ENCODE results near the gene GALNT9. TPM values are rescaled to one million over a fixed set of nuclear protein-coding genes. Genes with fewer than 3 reads are reported as not detected.

The GALNT9 gene
- total RNA-seq, 2 donors from 2014 or later, result 0.41 TPM; not detected in 1

GRCh38 chr12:132323171-132324010, 6.0 kb downstream of the GALNT9 start:
- DNase-seq (ENCODE audit: low spot score in 2 of 2), result no peak
- no peaks in the 10 kb centered on the region for H3K36me3 Mint-ChIP-seq
- H3K9me3 Mint-ChIP-seq, result no peaks in the 10 kb centered on the region
- no peak for ATAC-seq
- H3K27ac Mint-ChIP-seq, result no peak overlapping the region

DNA sequence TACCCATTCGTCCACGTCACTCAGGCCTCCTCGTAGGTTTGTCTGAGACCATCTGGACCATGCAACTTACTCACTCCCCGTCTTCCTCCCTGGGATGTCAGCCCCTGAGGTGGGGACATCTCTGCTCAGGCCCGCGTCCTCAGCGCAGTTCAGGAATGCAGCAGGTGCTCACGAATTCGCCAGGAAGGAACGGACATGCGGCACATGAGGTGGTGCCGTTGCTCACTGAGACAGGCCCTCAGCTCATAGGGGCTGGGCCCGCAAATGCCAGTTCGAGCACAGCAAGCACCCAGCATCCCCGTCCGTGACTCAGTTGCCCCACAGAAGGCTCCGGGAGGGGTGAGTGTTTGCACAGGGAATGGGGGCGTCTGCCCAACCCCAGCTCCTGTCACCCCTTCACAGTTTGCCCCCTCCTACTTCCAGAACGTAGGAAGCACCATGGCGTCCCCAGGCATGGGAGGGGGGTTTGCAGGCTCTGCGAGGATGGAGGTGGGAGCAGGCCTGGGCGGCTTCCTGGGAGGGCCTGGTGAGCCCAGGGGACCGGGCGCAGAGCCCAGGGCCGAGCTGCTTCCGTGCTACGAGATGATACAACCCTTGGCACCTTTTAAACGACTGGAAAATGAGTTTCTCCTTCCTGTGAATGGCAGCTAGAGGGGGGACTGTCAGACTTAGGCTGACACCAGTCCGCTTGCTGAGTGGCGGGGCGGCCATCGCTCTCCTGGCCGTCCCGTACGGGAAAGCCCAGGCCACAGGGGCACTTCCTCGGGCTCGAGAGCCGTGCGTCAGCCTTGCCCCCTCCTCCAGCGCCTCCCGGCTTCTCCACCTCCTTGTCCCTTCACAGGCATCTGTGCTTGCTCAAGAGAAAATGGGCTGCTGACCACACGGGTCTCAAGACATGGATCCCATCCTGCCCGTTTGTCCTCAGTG, 6.9 kb downstream of the GALNT9 start:
- Mint-ChIP-seq H3K36me3 (no peaks in the 10 kb centered on the region), H3K9me3 (no peaks in the 10 kb centered on the region), H3K27ac (no peak overlapping the region)
- DNase-seq (ENCODE audit: low spot score in 2 of 2) (no peak), ATAC-seq (no peak)

GRCh38 chr12:132321321-132322118, 7.9 kb downstream of the GALNT9 start:
- Mint-ChIP-seq H3K27ac (peak overlapping the region in 1 of 2 donors; percentile 50), H3K36me3 (no peaks in the 10 kb centered on the region), H3K9me3 (no peaks in the 10 kb centered on the region)
- ATAC-seq (no peak), DNase-seq (ENCODE audit: low spot score in 2 of 2) (no peak)

DNA sequence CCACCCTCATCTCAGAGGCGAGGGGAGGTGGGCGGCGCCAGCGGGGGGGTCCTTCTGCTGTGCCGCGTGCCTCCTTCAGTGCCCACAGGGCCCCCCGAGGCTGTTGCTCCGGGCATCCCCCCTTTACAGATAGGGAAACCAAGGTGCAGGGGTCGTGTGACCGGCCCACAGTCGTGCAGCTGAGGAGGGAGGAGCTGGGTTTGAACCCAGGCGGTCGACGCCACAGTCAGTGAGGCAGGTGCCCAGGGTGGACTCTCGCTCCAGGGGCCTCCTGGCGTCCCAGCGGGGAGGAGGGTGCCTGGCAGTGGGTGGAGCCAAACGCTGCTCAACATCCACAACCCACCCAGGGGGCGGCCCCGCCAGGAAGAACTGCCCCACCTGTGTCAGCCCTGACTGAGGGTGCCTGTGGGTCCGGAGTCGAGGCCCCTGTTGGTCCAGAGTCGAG, 8.6 kb downstream of the GALNT9 start:
- ATAC-seq (no peak), DNase-seq (ENCODE audit: low spot score in 2 of 2) (no peak)
- Mint-ChIP-seq H3K9me3 (no peaks in the 10 kb centered on the region), H3K36me3 (no peaks in the 10 kb centered on the region), H3K27ac (no peak overlapping the region)

- DNase-seq (ENCODE audit: low spot score in 2 of 2) (no peak), ATAC-seq (no peak)
- no peaks in the 10 kb centered on the region for H3K9me3 Mint-ChIP-seq
- no peaks in the 10 kb centered on the region for H3K36me3 Mint-ChIP-seq
- H3K27ac Mint-ChIP-seq, result no peak overlapping the region
Observed at GRCh38 chr12:132319991-132320570, 9.3 kb downstream of the GALNT9 start.

GRCh38 chr12:132319359-132319950, 9.9 kb downstream of the GALNT9 start:
- H3K27ac Mint-ChIP-seq, result no peak overlapping the region
- ATAC-seq, result no peak
- H3K9me3 Mint-ChIP-seq, result no peaks in the 10 kb centered on the region
- no peaks in the 10 kb centered on the region for H3K36me3 Mint-ChIP-seq
- DNase-seq (ENCODE audit: low spot score in 2 of 2), result no peak

- no peak overlapping the region for H3K27ac Mint-ChIP-seq
- ATAC-seq, result no peak
Observed at GRCh38 chr12:132318618-132319033, 10.8 kb downstream of the GALNT9 start.

DNA sequence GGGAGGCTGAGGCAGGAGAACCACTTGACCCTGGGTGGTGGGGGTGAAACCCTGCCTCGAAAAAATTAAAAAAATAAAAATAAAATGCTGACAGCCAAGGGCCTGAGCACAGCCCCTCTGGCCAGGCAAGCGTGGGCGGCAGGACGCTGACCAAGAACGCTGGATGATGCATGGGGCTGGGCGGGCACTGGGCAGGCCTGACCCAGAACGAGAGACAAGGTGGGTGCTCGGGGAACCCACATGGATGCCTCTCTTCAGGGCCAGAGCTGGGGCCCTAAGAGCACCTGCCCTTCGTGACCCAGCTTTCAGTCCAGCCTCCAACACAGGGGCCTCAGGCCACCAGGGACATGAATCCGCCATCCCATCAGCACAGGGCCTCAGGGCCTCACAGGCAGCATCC, 11.3 kb downstream of the GALNT9 start:
- Mint-ChIP-seq H3K36me3 (no peaks in the 10 kb centered on the region), H3K9me3 (peaks cover 0 to 4% of the 10 kb centered on the region in 2 donors), H3K27ac (no peak overlapping the region)
- no peak for DNase-seq (ENCODE audit: low spot score in 2 of 2)
- ATAC-seq, result no peak

More at GRCh38 chr12:132318618-132319033, 10.8 kb downstream of the GALNT9 start:
- no peak for DNase-seq (ENCODE audit: low spot score in 2 of 2)
- Mint-ChIP-seq H3K9me3 (peaks cover 0 to 4% of the 10 kb centered on the region in 2 donors), H3K36me3 (no peaks in the 10 kb centered on the region)

DNA sequence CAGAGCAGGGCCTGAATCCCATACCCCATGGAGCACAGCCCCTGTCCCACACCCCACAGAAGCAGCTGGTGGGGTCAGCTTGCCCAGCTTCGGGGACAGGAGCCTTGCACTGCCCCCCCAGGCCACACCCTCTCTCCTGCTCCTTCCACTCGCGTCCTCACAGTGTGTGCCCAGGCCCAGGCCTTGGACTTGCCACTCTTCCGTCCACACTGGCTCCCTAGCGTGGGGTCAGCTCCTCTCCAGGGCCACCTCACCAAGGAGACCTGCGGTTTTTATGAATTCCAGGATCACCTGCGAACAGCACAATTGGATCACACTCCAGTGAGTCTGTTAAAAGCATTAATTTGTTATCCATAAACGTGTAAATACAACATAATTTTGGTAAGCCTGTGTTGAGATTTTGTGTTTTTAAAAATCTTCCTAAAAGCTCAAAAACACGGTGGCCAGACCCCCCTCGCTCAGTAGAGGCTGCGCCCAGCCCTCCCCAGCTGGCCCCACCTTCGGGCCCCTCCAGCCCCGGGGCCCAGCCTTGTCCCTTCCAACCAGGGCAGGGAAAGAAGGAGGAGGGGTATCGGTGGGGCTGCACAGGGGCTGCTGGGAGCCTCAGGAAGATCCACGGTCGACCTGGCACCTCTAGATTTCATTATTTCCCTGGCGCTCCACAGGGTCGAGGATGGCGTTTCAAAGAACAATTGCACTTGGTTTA, 12.0 kb downstream of the GALNT9 start:
- no peak for ATAC-seq
- H3K9me3 Mint-ChIP-seq, result peaks cover 0 to 4% of the 10 kb centered on the region in 2 donors
- no peaks in the 10 kb centered on the region for H3K36me3 Mint-ChIP-seq
- no peak overlapping the region for H3K27ac Mint-ChIP-seq
- DNase-seq (ENCODE audit: low spot score in 2 of 2), result no peak

DNA sequence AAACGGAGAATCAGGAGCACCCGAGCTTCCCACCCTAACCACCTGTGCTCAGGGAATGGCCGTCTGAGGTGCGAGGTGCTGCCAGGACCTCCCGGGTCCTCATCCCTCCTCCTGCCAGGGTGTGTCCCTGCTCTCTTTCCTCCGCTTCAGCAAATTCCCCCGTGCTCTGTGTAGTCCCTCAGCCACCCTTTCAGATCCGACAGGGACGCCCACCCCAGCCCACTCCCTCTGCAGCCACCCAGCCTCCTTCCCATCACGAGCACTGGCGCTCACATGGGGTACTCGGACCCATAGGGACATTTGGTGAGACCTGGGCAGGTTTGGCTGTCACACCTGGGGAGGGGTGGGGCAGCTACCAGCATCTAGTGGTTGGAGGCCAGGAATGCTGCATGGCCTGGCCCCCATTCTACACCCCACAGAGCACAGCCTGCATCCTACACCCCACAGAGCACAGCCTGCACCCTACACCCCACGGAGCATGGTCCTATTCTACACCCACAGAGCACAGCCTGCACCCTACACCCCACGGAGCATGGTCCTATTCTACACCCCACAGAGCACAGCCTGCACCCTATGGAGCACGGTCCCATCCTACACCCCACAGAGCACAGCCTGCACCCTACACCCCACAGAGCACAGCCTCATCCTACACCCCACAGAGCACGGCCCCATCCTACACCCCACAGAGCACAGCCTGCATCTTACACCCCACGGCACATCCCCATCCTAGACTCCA, 12.7 kb downstream of the GALNT9 start:
- Mint-ChIP-seq H3K9me3 (peaks cover 6 to 7% of the 10 kb centered on the region in 2 donors), H3K36me3 (peaks cover 0 to 6% of the 10 kb centered on the region in 2 donors), H3K27ac (no peak overlapping the region)
- no peak for ATAC-seq
- no peak for DNase-seq (ENCODE audit: low spot score in 2 of 2)

GRCh38 chr12:132315951-132316350, 13.4 kb downstream of the GALNT9 start:
- Mint-ChIP-seq H3K27ac (no peak overlapping the region), H3K9me3 (peaks cover 7 to 13% of the 10 kb centered on the region in 2 donors), H3K36me3 (peaks cover 0 to 13% of the 10 kb centered on the region in 2 donors)
- ATAC-seq (no peak), DNase-seq (ENCODE audit: low spot score in 2 of 2) (no peak)

DNA sequence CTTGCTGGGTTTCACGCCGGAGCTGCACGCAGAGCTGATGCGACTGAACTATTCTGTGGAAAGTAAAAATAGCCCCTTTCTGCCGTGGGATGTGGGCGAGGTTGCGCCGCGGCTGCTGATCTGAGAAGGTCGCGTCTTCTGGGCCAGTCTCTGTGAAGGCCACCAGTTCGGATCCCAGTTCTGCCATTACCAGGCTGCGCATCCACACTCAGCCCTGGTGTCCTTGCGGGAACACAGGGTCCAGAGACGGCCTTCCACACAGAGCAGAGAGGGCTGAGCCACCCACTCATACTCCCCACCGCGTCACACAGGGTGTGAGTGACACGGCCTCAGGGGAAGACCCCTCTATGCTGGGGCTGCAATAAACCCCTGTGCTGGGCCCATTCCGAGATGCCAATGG, 13.9 kb downstream of the GALNT9 start:
- Mint-ChIP-seq H3K36me3 (peaks cover 0 to 17% of the 10 kb centered on the region in 2 donors), H3K27ac (no peak overlapping the region), H3K9me3 (peaks cover 7 to 16% of the 10 kb centered on the region in 2 donors)
- DNase-seq (ENCODE audit: low spot score in 2 of 2), result no peak
- ATAC-seq, result no peak

DNA sequence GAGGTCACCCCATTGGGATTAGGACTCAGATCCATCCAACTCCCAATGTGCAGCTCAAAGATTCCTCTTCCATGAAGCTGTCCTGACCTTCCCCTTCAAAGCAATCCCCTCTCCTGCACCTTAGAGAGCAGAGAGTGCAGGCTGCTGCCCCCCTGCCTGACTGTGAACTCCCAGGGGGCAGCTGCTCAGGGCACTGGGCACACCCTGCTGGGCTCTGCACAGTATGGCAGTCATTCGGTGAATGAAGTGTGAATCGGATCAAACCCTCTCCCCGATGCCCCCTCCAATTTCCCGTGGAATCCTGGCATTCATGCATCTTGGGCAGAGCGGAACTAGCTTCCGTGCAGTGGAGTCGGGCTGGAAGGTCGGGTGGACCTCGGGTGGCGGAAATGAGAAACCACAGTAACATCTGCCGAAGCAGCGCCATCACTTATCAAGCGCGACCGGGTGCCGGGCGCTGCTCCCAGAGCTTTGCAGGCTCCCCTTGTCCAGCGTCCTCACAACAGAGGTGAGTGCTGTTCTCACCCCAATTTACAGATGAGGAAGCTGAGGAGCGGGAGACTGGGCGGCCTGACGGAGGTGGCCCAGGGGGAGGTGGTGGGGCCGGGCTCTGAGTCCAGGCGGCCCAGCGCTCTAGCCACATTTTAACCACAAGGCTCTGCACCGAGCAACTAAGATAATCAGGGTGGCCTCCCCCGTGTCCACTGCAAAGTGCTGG, 14.7 kb downstream of the GALNT9 start:
- Mint-ChIP-seq H3K36me3 (peaks cover 4 to 18% of the 10 kb centered on the region in 2 donors), H3K27ac (no peak overlapping the region), H3K9me3 (peaks cover 7 to 16% of the 10 kb centered on the region in 2 donors)
- no peak for ATAC-seq
- DNase-seq (ENCODE audit: low spot score in 2 of 2), result no peak

GRCh38 chr12:132314035-132314434, 15.4 kb downstream of the GALNT9 start:
- no peak for ATAC-seq
- DNase-seq (ENCODE audit: low spot score in 2 of 2), result no peak
- peaks cover 7 to 16% of the 10 kb centered on the region in 2 donors for H3K9me3 Mint-ChIP-seq
- H3K36me3 Mint-ChIP-seq, result peaks cover 11 to 18% of the 10 kb centered on the region in 2 donors
- no peak overlapping the region for H3K27ac Mint-ChIP-seq

Data from activated naive CD4-positive, alpha-beta T cell treated with anti-CD3 and anti-CD28 coated beads, Interleukin-2, amount 50 U/mL, for 72 hours (primary cell).